Stimulated activated CD8-positive, alpha-beta memory T cell treated with anti-CD3 and anti-CD28 coated beads, Interleukin-15, amount 100 ng/mL, for 48 hours (primary cell): ENCODE data around the gene RGL3.
"Not testable (repeated sequence)": the region's sequence is repeated elsewhere in the genome, so short reads cannot be mapped to it uniquely, and the experiment has no call there.

ENCODE experiments used
- DNase-seq, 2 donors: peaks; one replicate each; pipeline ENCODE4 v3.0.0-alpha.2; 2020; ENCODE audit warnings: low read depth in 2 of 2

RGL3 gene

GRCh38 chr19:11418549-11419506, at the start of gene RGL3:
TSS of gene RGL3 (minus strand) at chr19:11419314. CDS start at chr19:11419278, 36 bp downstream.
- no peak for DNase-seq

- DNase-seq: not testable (repeated sequence)
These were observed 49.2 kb upstream of the RGL3 start for GRCh38 chr19:11468266-11468845.

- DNase-seq: no peak
These were observed 46.5 kb upstream of the RGL3 start for GRCh38 chr19:11465600-11465999.

GRCh38 chr19:11464333-11465265, 45.5 kb upstream of the RGL3 start:
- no peak for DNase-seq

GRCh38 chr19:11463391-11463790, 44.3 kb upstream of the RGL3 start:
- no peak for DNase-seq

- no peak for DNase-seq
These were observed 42.3 kb upstream of the RGL3 start for GRCh38 chr19:11461453-11461852.

GRCh38 chr19:11460207-11460606, 41.1 kb upstream of the RGL3 start:
- DNase-seq: no peak

- not testable (repeated sequence) for DNase-seq
These were observed 39.8 kb upstream of the RGL3 start for GRCh38 chr19:11458912-11459311.

GRCh38 chr19:11458236-11458900, 39.3 kb upstream of the RGL3 start:
- DNase-seq: no peak

- no peak for DNase-seq
These were observed 38.7 kb upstream of the RGL3 start for GRCh38 chr19:11457831-11458230.

GRCh38 chr19:11457115-11457514, 38.0 kb upstream of the RGL3 start:
- no peak for DNase-seq

GRCh38 chr19:11456659-11457058, 37.5 kb upstream of the RGL3 start:
- DNase-seq: no peak

GRCh38 chr19:11455233-11455554, 36.1 kb upstream of the RGL3 start:
- DNase-seq: not testable (repeated sequence)

- DNase-seq: no peak
These were observed 34.6 kb upstream of the RGL3 start for GRCh38 chr19:11453468-11454341.

- DNase-seq: no peak
These were observed 33.7 kb upstream of the RGL3 start for GRCh38 chr19:11452620-11453310.

GRCh38 chr19:11451871-11452619, 32.9 kb upstream of the RGL3 start:
- no peak for DNase-seq

GRCh38 chr19:11451327-11451870, 32.3 kb upstream of the RGL3 start:
- DNase-seq: no peak

- no peak for DNase-seq
These were observed 31.6 kb upstream of the RGL3 start for GRCh38 chr19:11450570-11451326.
